K562 (cell line): Measurements from ENCODE around the gene RCC2. TPM values are rescaled to one million over a fixed set of nuclear protein-coding genes. Genes with fewer than 3 reads are reported as not detected.

ENCODE experiments used
- BHLHE40 ChIP-seq: IDR thresholded peaks from 2 replicates; pipeline ENCODE4 v1.6.1; 2011; ENCODE audit warnings: low read length, improper control_type of control experiment
- ELF2 ChIP-seq: fragments of 250-450 bp; sonication (Bioruptor Pico); IDR thresholded peaks from 2 replicates; pipeline ENCODE4 v1.5.0; 2021; ENCODE audit warnings: mild to moderate bottlenecking
- ELK3 ChIP-seq: fragments of 450-650 bp; formaldehyde crosslinking; IDR thresholded peaks from 2 replicates; pipeline ENCODE4 v1.4.0; 2020; ENCODE audit warnings: mild to moderate bottlenecking
- GABPB1 ChIP-seq: sonication (generic); formaldehyde crosslinking; IDR thresholded peaks from 2 replicates; pipeline ENCODE4 v1.8.0; 2022; ENCODE audit warnings: mild to moderate bottlenecking, missing genetic modification reagents
- GATA2 ChIP-seq: sonication (generic); formaldehyde crosslinking; IDR thresholded peaks from 2 replicates; pipeline ENCODE4 v1.4.0; 2020; ENCODE audit warnings: mild to moderate bottlenecking, missing genetic modification reagents
- HMBOX1 ChIP-seq: sonication (generic); IDR thresholded peaks from 2 replicates; pipeline ENCODE4 v1.6.1; 2016
- ILK ChIP-seq: fragments of 450-650 bp; IDR thresholded peaks from 2 replicates; pipeline ENCODE4 v1.6.1; 2016; ENCODE audit warnings: missing genetic modification characterization, low read depth, mild to moderate bottlenecking, missing compliant biosample characterization, moderate library complexity, borderline replicate concordance
- KHSRP ChIP-seq: fragments of 450-650 bp; IDR thresholded peaks from 2 replicates; pipeline ENCODE4 v1.6.1; 2017
- NBN ChIP-seq: fragments of 450-650 bp; IDR thresholded peaks from 2 replicates; pipeline ENCODE4 v1.6.1; 2016; ENCODE audit warnings: low read depth, mild to moderate bottlenecking
- NFXL1 ChIP-seq: fragments of 450-650 bp; formaldehyde crosslinking; IDR thresholded peaks from 2 replicates; pipeline ENCODE4 v1.4.0; 2021; ENCODE audit warnings: mild to moderate bottlenecking
- PTBP1 ChIP-seq: fragments of 200-400 bp; formaldehyde crosslinking; IDR thresholded peaks from 2 replicates; pipeline ENCODE4 v1.6.1; 2017; ENCODE audit warnings: low read depth, low read length
- PTRF ChIP-seq: fragments of 450-650 bp; IDR thresholded peaks from 2 replicates; pipeline ENCODE4 v1.6.1; 2016; ENCODE audit warnings: mild to moderate bottlenecking, missing genetic modification characterization, missing compliant biosample characterization
- RBM39 ChIP-seq: fragments of 200-400 bp; formaldehyde crosslinking; optimal IDR thresholded peaks from 2 replicates; pipeline ENCODE3; 2018; ENCODE audit warnings: low read depth, low read length
- SRSF1 ChIP-seq: fragments of 200-400 bp; formaldehyde crosslinking; IDR thresholded peaks from 2 replicates; pipeline ENCODE4 v1.6.1; 2017; ENCODE audit warnings: mild to moderate bottlenecking, low read depth, low read length, moderate library complexity
- ZNF583 ChIP-seq: fragments of 250-450 bp; sonication (Bioruptor Pico); IDR thresholded peaks from 2 replicates; pipeline ENCODE4 v1.4.0; 2020
- ZNF609 ChIP-seq: sonication (generic); formaldehyde crosslinking; IDR thresholded peaks from 2 replicates; pipeline ENCODE4 v1.8.1; 2023; ENCODE audit warnings: missing genetic modification reagents, mild to moderate bottlenecking, borderline replicate concordance
- ZNF668 ChIP-seq: fragments of 250-450 bp; sonication (Bioruptor Pico); IDR thresholded peaks from 2 replicates; pipeline ENCODE4 v1.8.0; 2022; ENCODE audit warnings: mild to moderate bottlenecking, inconsistent platforms
- polyA plus RNA-seq, 8 experiments: library from polyadenylated mRNA; depleted of rRNA in 4 of 8; stranded (reverse) in 5 of 8; unstranded in 3 of 8; fragments of >200 nt; fragmentation: Nextera tagmentation in 2 of 8; fragmentation: Illumina TruSeq in 1 of 8; extraction: Ambion mirVana in 2 of 8; extraction: Trizol in 1 of 8; gene quantifications; 2 replicates each; pipeline versions ENCODE4 v1.2.1 to v1.2.3, GENCODE V29; 2011 to 2014; ENCODE audit warnings: inconsistent platforms in 1 of 8, missing spikeins in 1 of 8
- total RNA-seq, 7 experiments: library from RNA; depleted of rRNA in 6 of 7; stranded (reverse); fragments of >200 nt in 6 of 7; fragmentation: Illumina TruSeq in 2 of 7; extraction: Trizol in 2 of 7; gene quantifications; 2 replicates each; pipeline versions ENCODE4 v1.2.1 to v1.2.3, GENCODE V29; 2011 to 2021; ENCODE audit warnings: low replicate concordance in 1 of 7
- TF ChIP-seq, protein P1 (sequence below): sonication (generic); formaldehyde crosslinking; IDR thresholded peaks from 2 replicates; pipeline ENCODE4 v1.5.0; 2020; ENCODE audit warnings: missing genetic modification reagents
- TF ChIP-seq, protein P2 (sequence below): fragments of 250-450 bp; sonication (Bioruptor Pico); IDR thresholded peaks from 2 replicates; pipeline ENCODE4 v1.9.0; 2021; ENCODE audit warnings: mild to moderate bottlenecking

Gene RCC2
- total and polyA plus RNA-seq, 9 of the 15 experiments (the other 6 are each of a cell fraction or from before 2014, with no cell fraction given): 31.8 to 292 (median 116) TPM

DNA sequence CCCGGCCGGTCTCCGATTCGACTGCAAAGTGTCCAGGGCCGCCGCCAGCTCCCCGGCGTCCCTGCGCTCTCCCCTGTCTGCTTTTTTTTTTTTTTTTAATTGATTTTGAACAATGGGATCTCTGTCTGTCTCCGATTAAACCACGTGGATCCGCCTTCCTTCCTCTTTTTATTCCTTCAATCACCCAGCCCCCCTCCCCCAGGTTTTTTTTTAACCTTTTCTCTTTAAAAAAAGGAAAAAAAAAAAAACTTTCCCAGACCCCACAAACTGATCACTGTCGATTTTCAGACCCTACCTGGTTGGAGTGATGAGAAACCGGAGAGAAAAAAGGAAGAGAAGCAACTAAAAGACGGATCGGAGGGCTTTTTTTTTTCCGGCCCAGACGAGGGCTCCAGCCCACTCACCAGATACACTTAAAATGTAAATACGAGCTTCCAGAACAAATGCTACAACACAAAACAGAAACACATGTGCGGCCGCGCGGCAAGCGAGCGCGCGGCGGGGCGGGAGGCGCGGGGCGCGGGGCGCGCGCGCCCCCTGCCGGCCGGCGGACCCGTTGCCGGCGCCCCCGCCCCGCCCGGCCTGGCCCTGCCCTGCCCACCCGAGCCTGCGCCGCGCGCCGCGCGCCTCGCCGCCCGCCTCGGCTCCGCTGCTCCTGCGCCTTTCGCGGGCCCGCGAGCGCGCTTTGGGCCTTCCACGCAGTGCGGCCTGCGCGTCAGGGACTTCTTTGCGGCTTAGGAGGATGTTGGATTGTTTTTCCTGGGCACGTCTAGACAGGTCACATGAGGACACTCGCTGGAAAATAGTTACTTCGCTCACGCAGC lies at the start of gene RCC2 (continued):
- no peak for TF ChIP-seq HMBOX1
- no peak for TF ChIP-seq ELK3 (CRISPR knock-in tag)
- TF ChIP-seq BHLHE40: 0 out of 2 replicates have a peak, but pooled peaks have one; percentile 19
- TF ChIP-seq GABPB1 (CRISPR knock-in tag): no peak; the same call in 1 of the 2 replicates
- TF ChIP-seq ZNF668: no peak
- TF ChIP-seq RBM39: no peak
- TF ChIP-seq GATA2 (CRISPR knock-in tag): no peak
- no peak for TF ChIP-seq KHSRP
- no peak for TF ChIP-seq ILK (tag)
- TF ChIP-seq ZNF583 (CRISPR knock-in tag): 0 out of 2 replicates have a peak, but pooled peaks have one; percentile 20
- TF ChIP-seq PTBP1: no peak
- TF ChIP-seq, protein P1, sequence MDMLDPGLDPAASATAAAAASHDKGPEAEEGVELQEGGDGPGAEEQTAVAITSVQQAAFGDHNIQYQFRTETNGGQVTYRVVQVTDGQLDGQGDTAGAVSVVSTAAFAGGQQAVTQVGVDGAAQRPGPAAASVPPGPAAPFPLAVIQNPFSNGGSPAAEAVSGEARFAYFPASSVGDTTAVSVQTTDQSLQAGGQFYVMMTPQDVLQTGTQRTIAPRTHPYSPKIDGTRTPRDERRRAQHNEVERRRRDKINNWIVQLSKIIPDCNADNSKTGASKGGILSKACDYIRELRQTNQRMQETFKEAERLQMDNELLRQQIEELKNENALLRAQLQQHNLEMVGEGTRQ (CRISPR knock-in tag): peak; percentile 47; the same call in 1 of the 2 replicates
- no peak for TF ChIP-seq SRSF1
- no peak for TF ChIP-seq PTRF (tag)
- TF ChIP-seq NFXL1 (CRISPR knock-in tag): no peak
- TF ChIP-seq, protein P2, sequence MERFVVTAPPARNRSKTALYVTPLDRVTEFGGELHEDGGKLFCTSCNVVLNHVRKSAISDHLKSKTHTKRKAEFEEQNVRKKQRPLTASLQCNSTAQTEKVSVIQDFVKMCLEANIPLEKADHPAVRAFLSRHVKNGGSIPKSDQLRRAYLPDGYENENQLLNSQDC: no peak
- no peak for TF ChIP-seq ELF2 (CRISPR knock-in tag)
- peak; percentile 44; the same call in 1 of the 2 replicates for TF ChIP-seq NBN
- TF ChIP-seq ZNF609: no peak
